HG03432 (cell line): ENCODE measurements around the gene OR4D6.
"Not testable (repeated sequence)": the region's sequence is repeated elsewhere in the genome, so short reads cannot be mapped to it uniquely, and the experiment has no call there.

ENCODE experiments used
- ATAC-seq: cut with Tn5 transposase; IDR thresholded peaks from one replicate; pipeline ENCODE4 v1.9.1; 2021; ENCODE audit warnings: mild to moderate bottlenecking, moderate library complexity; ENCODE audit not compliant: unreplicated experiment

Gene OR4D6

DNA sequence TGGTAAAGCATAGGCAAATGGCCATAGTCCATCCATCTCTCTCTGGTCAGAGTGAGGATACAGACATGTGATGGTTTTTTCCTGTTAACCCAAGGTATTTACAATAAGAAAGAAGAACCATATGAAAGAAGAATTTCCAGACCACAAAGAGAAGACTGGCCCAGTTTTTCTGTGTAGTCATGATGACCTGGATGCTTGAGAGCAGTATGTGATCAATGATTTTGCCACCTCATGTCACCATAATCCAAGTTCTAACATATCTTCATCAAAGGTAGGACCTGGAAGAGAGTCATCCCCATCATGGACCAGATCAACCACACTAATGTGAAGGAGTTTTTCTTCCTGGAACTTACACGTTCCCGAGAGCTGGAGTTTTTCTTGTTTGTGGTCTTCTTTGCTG is at the start of gene OR4D6:
Gene OR4D6 (plus strand): TSS at position 301 of the 400 bp plus-strand sequence. CDS start 0 bp downstream, at position 301.
- no peak for ATAC-seq

GRCh38 chr11:59413646-59414045 is 43.1 kb upstream of the OR4D6 start:
- ATAC-seq = no peak

DNA sequence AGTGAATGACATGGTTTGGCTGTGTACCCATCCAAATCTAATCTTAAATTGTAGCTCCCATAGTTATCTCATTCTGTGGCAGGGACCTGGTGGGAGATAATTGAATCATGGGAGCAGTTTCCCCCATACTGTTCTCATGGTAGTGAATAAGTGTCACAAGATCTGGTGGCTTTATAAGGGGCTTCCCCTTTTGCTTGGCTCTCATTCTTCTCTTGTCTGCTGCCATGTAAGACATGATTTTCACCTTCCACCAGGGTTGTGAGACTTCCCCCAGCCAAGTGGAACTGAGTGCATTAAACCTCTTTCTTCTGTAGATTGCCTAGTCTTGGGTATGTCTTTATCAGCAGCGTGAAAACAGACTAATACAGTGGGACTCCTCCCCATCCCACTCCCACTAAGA is 41.6 kb upstream of the OR4D6 start:
- ATAC-seq = no peak

DNA sequence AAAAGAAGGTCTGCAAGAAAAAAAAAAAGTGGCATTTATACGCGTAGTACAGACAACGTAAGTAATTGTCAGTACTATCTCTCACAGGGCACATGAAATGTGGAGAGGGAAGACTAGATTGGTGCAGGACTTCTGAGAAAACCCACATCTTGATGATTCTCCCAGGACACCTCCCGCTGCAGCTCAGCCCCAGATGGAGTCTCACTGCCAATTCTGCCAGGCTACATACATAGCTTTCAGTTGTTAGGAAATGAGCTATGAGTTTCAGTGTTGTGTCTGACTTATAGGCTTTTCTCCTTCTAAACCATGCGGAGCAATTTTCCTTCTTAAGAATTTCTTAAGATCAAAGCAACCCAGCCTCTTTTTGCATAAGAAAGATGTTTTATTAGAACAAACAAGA is 40.1 kb upstream of the OR4D6 start:
- ATAC-seq = no peak

GRCh38 chr11:59417023-59417422 is 39.7 kb upstream of the OR4D6 start:
- ATAC-seq = no peak

- no peak for ATAC-seq
These were observed 38.6 kb upstream of the OR4D6 start for GRCh38 chr11:59418156-59418555.

DNA sequence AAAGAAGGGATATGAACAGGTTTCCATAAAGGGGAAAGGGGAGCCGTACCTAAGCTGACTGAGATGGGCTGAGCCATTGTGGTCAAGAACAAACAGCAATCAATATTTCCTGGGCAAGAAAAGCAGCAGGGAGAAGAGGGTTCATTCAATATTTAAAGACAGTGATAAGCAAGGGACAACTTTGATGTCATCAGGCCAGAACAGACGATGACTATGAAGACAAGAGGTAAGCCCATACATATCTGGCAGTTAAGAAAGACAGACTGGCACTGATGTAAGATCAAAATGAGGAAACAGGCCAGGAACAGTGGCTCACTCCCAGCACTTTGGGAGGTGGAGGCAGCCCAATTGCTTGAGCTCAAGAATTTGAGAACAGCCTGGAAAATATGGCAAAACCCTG is 32.9 kb upstream of the OR4D6 start:
- no peak for ATAC-seq

DNA sequence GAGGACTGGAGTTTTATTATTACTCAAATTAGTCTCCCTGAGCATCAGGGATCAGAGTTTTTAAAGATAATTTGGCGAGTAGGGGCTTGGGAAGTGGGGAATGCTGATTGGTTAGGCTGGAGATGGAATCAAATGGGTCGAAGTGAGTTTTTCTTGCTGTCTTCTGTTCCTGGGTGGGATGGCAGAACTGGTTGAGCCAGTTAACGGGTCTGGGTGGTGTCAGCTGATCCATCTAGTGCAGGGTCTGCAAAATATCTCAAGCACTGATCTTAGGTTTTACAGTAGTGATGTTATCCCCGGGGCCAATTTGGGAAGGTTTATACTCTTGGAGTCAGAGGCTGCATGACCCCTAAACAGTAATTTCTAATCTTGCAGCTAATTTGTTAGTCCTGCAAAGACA is 31.6 kb upstream of the OR4D6 start:
- no peak for ATAC-seq

- ATAC-seq = no peak
These were observed 30.2 kb upstream of the OR4D6 start, which contains the start of gene OR5A2 for GRCh38 chr11:59426361-59427067. Gene OR5A2 (minus strand): TSS chr11:59426413. CDS start chr11:59422953, 3,460 bp downstream.

GRCh38 chr11:59427068-59427382 is 29.7 kb upstream of the OR4D6 start:
- ATAC-seq = no peak

- peak; percentile 75 for ATAC-seq
These were observed 26.7 kb upstream of the OR4D6 start for GRCh38 chr11:59429924-59430516.

- no peak for ATAC-seq
These were observed 20.6 kb upstream of the OR4D6 start, which contains the start of gene OR5A1 for GRCh38 chr11:59436169-59436568. Gene OR5A1 (plus strand): TSS chr11:59436469. CDS start chr11:59443169, 6,700 bp downstream.

GRCh38 chr11:59437770-59438169 is 19.0 kb upstream of the OR4D6 start:
- no peak for ATAC-seq

- ATAC-seq = not testable (repeated sequence)
These were observed 11.1 kb upstream of the OR4D6 start for GRCh38 chr11:59445624-59446023.

DNA sequence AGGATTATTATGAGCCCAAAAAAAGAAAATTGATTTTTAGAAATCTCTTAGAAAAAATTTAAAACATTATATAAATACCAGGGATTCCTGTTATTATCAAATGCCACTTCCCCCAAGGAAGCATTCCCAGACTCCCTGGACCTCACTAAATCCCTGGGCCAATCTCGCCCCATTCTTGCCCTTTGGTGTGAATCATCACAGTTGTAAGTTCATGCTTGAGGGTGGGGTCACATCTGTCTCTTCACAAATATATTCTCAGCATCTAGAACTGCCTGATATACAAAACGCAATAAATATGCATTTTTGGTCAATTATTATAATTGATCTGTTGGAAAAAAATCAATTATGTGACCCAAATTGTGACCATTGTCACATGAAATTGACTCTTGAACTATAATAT is 8.3 kb upstream of the OR4D6 start:
- no peak for ATAC-seq

DNA sequence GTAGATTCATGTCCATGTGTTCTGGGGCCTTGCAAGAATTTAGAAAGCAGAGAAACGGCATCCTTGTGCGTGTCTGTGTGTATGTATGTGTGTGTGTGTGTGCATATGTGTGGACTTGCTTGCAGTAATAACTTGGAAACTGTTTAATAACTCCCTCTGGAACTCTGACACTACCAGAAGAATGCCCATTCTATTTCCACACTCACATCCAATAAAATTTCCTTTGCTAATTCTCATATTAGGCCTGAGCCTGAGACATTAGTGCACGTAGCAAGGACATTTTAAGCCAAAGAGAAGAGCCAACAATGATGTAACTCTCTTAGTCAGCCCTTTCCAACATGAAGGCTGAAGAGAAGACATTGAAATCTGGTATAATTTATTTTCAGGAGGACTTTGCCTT is 3.2 kb downstream of the OR4D6 start:
- no peak for ATAC-seq

GRCh38 chr11:59463190-59463641 is 6.5 kb downstream of the OR4D6 start:
- no peak for ATAC-seq

- no peak for ATAC-seq
These were observed 16.3 kb downstream of the OR4D6 start, which contains the start of gene OR4D10 for GRCh38 chr11:59473015-59473414. Gene OR4D10 (plus strand): TSS chr11:59473315. CDS start chr11:59477430, 4,115 bp downstream.

DNA sequence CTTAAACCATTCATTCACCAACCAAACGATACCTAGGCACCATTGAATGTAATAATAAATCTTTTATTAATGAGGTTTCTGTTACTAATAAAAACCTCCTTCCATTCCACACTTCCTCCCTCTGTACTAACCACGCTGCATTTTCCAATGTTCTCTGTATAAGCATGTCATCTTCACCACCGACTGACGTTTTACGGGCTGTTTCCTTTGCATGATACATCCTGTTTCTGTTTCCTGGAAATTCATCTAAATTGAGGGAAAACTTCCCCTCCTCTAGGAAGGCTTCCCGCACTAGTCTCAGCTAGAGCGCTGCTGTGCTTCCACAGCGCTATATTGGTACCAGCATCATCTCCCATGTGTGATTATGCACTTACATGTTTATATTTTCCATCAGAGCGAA is 18.4 kb downstream of the OR4D6 start:
- ATAC-seq = no peak

DNA sequence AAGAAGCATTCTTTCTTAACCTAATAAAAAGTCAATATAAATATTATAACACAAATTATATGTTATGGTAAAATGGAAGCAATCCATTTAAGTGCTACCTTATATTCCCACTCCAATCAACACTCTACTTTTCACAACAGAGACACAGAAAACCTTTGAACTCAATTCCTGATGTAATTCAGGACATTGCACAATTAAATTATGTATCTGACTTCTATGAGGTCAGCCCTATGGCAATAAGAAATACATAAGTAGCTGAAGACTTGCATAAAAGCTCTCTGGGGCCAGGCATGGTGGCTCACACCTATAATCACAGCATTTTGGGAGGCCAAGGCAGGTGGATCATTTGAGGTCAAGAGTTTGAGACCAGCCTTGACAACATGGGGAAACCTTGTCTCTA is 23.1 kb downstream of the OR4D6 start:
- ATAC-seq = no peak

DNA sequence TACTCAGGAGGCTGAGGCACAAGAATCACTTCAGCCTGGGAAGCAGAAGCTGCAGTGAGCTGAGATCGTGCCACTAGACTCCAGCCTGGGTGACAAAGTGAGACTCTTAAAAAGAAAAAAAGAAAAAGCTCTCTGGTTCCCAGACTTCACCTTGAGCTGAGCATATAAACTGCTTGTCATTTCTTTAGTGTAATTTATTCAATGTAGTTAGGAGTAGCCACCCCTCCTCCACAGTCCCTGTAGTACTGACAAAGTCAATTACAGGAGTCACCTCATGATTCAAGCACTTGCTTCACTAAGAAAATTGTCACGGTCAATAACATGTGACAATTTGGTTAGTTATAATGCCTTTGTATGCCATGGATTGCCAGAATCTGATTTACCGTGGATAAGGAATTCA is 23.6 kb downstream of the OR4D6 start:
- ATAC-seq = no peak

- peak; percentile 76 for ATAC-seq
These were observed 45.2 kb downstream of the OR4D6 start for GRCh38 chr11:59501931-59502330.
